Measurements from ENCODE around the gene CTIF. TPM values are rescaled to one million over a fixed set of nuclear protein-coding genes. Genes with fewer than 3 reads are reported as not detected.

The CTIF gene
- total and polyA plus RNA-seq, 2 donors (not counting 1 experiment from before 2014, with no cell fraction given) = 27.2 to 28.1 TPM

DNA sequence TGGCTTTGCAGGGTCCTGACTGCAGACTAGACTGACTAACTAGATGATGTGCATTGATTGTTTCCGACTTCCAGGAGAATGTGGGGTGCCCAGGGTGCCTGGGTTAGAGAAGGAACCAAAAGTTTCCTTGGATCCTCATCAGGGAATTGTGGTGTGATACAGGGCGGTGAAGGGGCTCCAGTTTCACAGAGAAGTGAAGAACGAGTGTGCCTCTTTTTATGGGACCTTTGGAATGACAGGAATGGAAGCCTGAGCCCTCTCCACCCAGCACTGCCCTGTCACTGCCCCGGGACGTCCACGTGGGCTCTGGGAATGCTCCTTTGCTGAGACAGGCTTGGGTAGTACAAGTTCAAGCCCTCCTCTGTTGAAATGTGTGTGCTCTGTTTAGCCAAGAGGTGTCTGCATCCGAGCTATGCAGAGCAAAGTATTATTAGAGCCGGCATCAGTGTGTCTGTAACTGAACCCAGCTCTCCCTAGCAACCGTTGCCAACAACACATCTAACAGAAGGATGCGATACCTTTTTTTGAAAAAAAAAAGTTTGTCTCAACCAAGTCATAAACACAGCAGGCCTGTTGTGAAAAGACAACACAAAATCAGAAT, 228.4 kb downstream of the CTIF start:
- Histone ChIP-seq H3K27ac (ENCODE audit: insufficient read depth, low read length) (peak overlapping the region; percentile 27), H2AFZ (ENCODE audit: low read length) (no peak overlapping the region), H3K4me1 (ENCODE audit: control insufficient read depth, extremely low read depth, insufficient read depth, low read length) (peaks cover 4% of the 10 kb centered on the region), H3K9ac (ENCODE audit: insufficient read depth, low read length) (no peak overlapping the region), H3K79me2 (ENCODE audit: control insufficient read depth, insufficient read depth, low read length) (no peaks in the 10 kb centered on the region), H3K4me3 (replicated peaks in 1 of 4; ENCODE audit: control extremely low read depth in 1 of 4, insufficient read depth in 1 of 4, low read depth in 3 of 4, low read length in 4 of 4) (no peak overlapping the region), H3K36me3 (ENCODE audit: control insufficient read depth, insufficient read depth, low read length) (peaks cover 16% of the 10 kb centered on the region), H3K4me2 (ENCODE audit: extremely low read depth, insufficient read depth, low read length) (no peak overlapping the region), H3K9me3 (ENCODE audit: control insufficient read depth, insufficient read depth, low read depth, low read length) (no peaks in the 10 kb centered on the region), H4K20me1 (ENCODE audit: control insufficient read depth, extremely low read depth, insufficient read depth, low read length) (no peaks in the 10 kb centered on the region), H3K27me3 (ENCODE audit: control insufficient read depth, insufficient read depth, low read length) (no peaks in the 10 kb centered on the region)
- TF ChIP-seq, protein P1, sequence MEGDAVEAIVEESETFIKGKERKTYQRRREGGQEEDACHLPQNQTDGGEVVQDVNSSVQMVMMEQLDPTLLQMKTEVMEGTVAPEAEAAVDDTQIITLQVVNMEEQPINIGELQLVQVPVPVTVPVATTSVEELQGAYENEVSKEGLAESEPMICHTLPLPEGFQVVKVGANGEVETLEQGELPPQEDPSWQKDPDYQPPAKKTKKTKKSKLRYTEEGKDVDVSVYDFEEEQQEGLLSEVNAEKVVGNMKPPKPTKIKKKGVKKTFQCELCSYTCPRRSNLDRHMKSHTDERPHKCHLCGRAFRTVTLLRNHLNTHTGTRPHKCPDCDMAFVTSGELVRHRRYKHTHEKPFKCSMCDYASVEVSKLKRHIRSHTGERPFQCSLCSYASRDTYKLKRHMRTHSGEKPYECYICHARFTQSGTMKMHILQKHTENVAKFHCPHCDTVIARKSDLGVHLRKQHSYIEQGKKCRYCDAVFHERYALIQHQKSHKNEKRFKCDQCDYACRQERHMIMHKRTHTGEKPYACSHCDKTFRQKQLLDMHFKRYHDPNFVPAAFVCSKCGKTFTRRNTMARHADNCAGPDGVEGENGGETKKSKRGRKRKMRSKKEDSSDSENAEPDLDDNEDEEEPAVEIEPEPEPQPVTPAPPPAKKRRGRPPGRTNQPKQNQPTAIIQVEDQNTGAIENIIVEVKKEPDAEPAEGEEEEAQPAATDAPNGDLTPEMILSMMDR (conservative IDR thresholded peaks at IDR 0.05 in 1 of 2, IDR thresholded peaks at IDR 0.05 in 1 of 2; ENCODE audit: low read depth in 1 of 2, low read length in 2 of 2) = no peak
- no peak for TF ChIP-seq EZH2 (IDR thresholded peaks at IDR 0.05; ENCODE audit: low read length, missing control alignments)
- DNase-seq (ENCODE audit: low read depth in 2 of 2) = peak; percentile 14 to 43

DNA sequence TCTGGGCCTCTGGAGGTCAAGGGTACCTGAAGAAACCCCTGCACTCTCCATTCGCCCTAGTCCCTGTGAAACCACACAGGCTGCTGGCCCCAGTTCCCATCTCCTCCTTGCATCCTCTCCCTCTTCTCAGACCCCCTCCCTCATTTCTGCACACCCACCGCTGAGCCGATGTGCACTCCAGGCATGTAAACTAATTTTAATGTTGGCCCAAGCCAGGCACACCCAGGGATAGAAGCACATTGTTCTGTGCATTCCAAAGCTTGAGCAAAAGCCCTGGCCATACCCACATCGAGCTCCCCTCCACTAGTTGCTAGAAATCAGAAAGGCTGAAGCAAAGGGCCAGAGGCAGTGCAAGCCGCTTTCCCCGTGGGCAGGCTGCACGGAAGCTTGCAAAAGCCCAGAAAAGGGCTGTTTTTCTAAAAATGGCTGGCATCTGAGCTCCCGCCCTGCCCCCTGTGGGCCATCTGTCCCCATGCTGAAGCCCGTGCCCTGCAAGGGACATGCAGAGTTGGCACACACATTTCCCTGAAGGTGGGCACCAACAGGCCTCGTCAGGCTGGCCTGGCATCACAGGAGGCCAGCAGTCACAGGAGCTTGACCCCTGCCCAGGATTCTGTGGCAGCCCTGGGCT, 230.3 kb downstream of the CTIF start:
- Histone ChIP-seq H3K36me3 (ENCODE audit: control insufficient read depth, insufficient read depth, low read length) (peaks cover 14% of the 10 kb centered on the region), H3K79me2 (ENCODE audit: control insufficient read depth, insufficient read depth, low read length) (no peaks in the 10 kb centered on the region), H3K27me3 (ENCODE audit: control insufficient read depth, insufficient read depth, low read length) (no peaks in the 10 kb centered on the region), H3K4me1 (ENCODE audit: control insufficient read depth, extremely low read depth, insufficient read depth, low read length) (peaks cover 4% of the 10 kb centered on the region), H3K4me2 (ENCODE audit: extremely low read depth, insufficient read depth, low read length) (no peak overlapping the region), H4K20me1 (ENCODE audit: control insufficient read depth, extremely low read depth, insufficient read depth, low read length) (no peaks in the 10 kb centered on the region), H3K27ac (ENCODE audit: insufficient read depth, low read length) (no peak overlapping the region), H3K4me3 (replicated peaks in 1 of 4; ENCODE audit: control extremely low read depth in 1 of 4, insufficient read depth in 1 of 4, low read depth in 3 of 4, low read length in 4 of 4) (no peak overlapping the region), H2AFZ (ENCODE audit: low read length) (no peak overlapping the region), H3K9me3 (ENCODE audit: control insufficient read depth, insufficient read depth, low read depth, low read length) (no peaks in the 10 kb centered on the region), H3K9ac (ENCODE audit: insufficient read depth, low read length) (no peak overlapping the region)
- no peak for DNase-seq (ENCODE audit: low read depth in 2 of 2)
- TF ChIP-seq, protein P1 (conservative IDR thresholded peaks at IDR 0.05 in 1 of 2, IDR thresholded peaks at IDR 0.05 in 1 of 2; ENCODE audit: low read depth in 1 of 2, low read length in 2 of 2) = peak in 1 of 2 donors; percentile 10
- no peak for TF ChIP-seq EZH2 (IDR thresholded peaks at IDR 0.05; ENCODE audit: low read length, missing control alignments)

DNA sequence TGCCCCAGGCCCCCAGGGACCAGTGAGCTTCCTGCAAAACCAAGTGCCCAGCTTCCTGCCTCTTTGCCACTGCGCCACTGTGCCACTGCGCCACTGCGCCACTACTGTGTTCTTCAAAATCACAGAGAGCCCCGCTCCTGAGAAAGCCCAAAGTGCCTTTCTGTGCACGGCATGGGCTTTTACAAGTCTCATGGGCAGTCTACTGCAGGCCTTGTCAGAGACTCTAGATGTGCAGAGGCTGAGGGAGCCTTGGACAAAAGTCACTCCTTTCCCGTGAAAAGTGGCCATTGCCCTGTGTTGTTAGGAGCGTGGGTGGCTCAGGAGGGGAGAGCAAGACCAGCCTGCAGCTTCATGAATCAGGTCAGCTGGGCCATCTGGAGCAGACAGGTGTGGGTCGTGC, 231.4 kb downstream of the CTIF start:
- peaks cover 11% of the 10 kb centered on the region for H3K36me3 ChIP-seq (ENCODE audit: control insufficient read depth, insufficient read depth, low read length)
- H3K9ac ChIP-seq (ENCODE audit: insufficient read depth, low read length) = no peak overlapping the region
- H3K4me3 ChIP-seq (replicated peaks in 1 of 4; ENCODE audit: control extremely low read depth in 1 of 4, insufficient read depth in 1 of 4, low read depth in 3 of 4, low read length in 4 of 4) = no peak overlapping the region
- H3K79me2 ChIP-seq (ENCODE audit: control insufficient read depth, insufficient read depth, low read length) = no peaks in the 10 kb centered on the region
- no peak overlapping the region for H3K4me2 ChIP-seq (ENCODE audit: extremely low read depth, insufficient read depth, low read length)
- DNase-seq (ENCODE audit: low read depth in 2 of 2) = no peak
- no peaks in the 10 kb centered on the region for H3K9me3 ChIP-seq (ENCODE audit: control insufficient read depth, insufficient read depth, low read depth, low read length)
- H2AFZ ChIP-seq (ENCODE audit: low read length) = no peak overlapping the region
- TF ChIP-seq, protein P1 (conservative IDR thresholded peaks at IDR 0.05 in 1 of 2, IDR thresholded peaks at IDR 0.05 in 1 of 2; ENCODE audit: low read depth in 1 of 2, low read length in 2 of 2) = no peak
- peaks cover 4% of the 10 kb centered on the region for H3K4me1 ChIP-seq (ENCODE audit: control insufficient read depth, extremely low read depth, insufficient read depth, low read length)
- no peaks in the 10 kb centered on the region for H3K27me3 ChIP-seq (ENCODE audit: control insufficient read depth, insufficient read depth, low read length)
- no peaks in the 10 kb centered on the region for H4K20me1 ChIP-seq (ENCODE audit: control insufficient read depth, extremely low read depth, insufficient read depth, low read length)
- H3K27ac ChIP-seq (ENCODE audit: insufficient read depth, low read length) = no peak overlapping the region
